PFSK-1 (cell line): Measurements from ENCODE around the gene RALGAPA2.

Experiments used
- POLR2AphosphoS5 ChIP-seq: IDR thresholded peaks from 2 replicates; pipeline ENCODE4 v1.6.1; 2012; ENCODE audit warnings: low read depth, mild to moderate bottlenecking, control low read depth, low read length, moderate library complexity
- SIN3A ChIP-seq: IDR thresholded peaks from 2 replicates; pipeline ENCODE4 v1.6.1; 2012; ENCODE audit warnings: mild to moderate bottlenecking, low read length, moderate library complexity, borderline replicate concordance; ENCODE audit not compliant: insufficient read depth
- TAF1 ChIP-seq: IDR thresholded peaks from 2 replicates; pipeline ENCODE4 v1.6.1; 2012; ENCODE audit warnings: low read length, control low read depth, borderline replicate concordance; ENCODE audit not compliant: insufficient read depth

- TF ChIP-seq POLR2AphosphoS5 (no peak), SIN3A (no peak), TAF1 (no peak)
Observed at GRCh38 chr20:20649945-20650344, 62.5 kb downstream of the RALGAPA2 start.
